MV-4-11 (cell line): ENCODE results near the gene RGS12.
"Not testable (repeated sequence)": the region's sequence is repeated elsewhere in the genome, so short reads cannot be mapped to it uniquely, and the experiment has no call there.

Experiments used
- DNase-seq: peaks from one replicate; lab custom pipeline; 2025; lab: John Stamatoyannopoulos, UW

The RGS12 gene

GRCh38 chr4:3296651-3297050 lies 3.8 kb downstream of the RGS12 start:
- DNase-seq, result no peak

- DNase-seq, result no peak
Measured at GRCh38 chr4:3297066-3297859, 4.4 kb downstream of the RGS12 start.

GRCh38 chr4:3299122-3299975 lies 6.5 kb downstream of the RGS12 start:
- DNase-seq, result no peak

GRCh38 chr4:3299976-3300671 lies 7.3 kb downstream of the RGS12 start:
- no peak for DNase-seq

- DNase-seq, result not testable (repeated sequence)
Measured at GRCh38 chr4:3300882-3301281, 8.1 kb downstream of the RGS12 start.

- DNase-seq, result no peak
Measured at GRCh38 chr4:3301450-3302172, 8.8 kb downstream of the RGS12 start.

GRCh38 chr4:3302173-3302785 lies 9.5 kb downstream of the RGS12 start:
- no peak for DNase-seq

- peak; percentile 44 for DNase-seq
Measured at GRCh38 chr4:3302786-3303564, 10.2 kb downstream of the RGS12 start.

- DNase-seq, result no peak
Measured at GRCh38 chr4:3303565-3303824, 10.7 kb downstream of the RGS12 start.

GRCh38 chr4:3303923-3304710 lies 11.3 kb downstream of the RGS12 start:
- DNase-seq, result no peak

GRCh38 chr4:3304831-3305609 lies 12.2 kb downstream of the RGS12 start:
- no peak for DNase-seq

- peak; percentile 78 for DNase-seq
Measured at GRCh38 chr4:3305610-3306371, 13.0 kb downstream of the RGS12 start.

- peak; percentile 30 for DNase-seq
Measured at GRCh38 chr4:3306450-3306849, 13.6 kb downstream of the RGS12 start.

GRCh38 chr4:3307060-3307459 lies 14.2 kb downstream of the RGS12 start:
- no peak for DNase-seq

GRCh38 chr4:3307486-3307885 lies 14.7 kb downstream of the RGS12 start:
- no peak for DNase-seq

GRCh38 chr4:3307891-3308575 lies 15.2 kb downstream of the RGS12 start:
- no peak for DNase-seq

- no peak for DNase-seq
Measured at GRCh38 chr4:3308691-3309090, 15.9 kb downstream of the RGS12 start.
